Neuronal stem cell (in vitro differentiated cells): ENCODE results near the gene OXLD1. TPM values are rescaled to one million over a fixed set of nuclear protein-coding genes. Genes with fewer than 3 reads are reported as not detected.

Experiments
- DNase-seq: peaks from one replicate; pipeline ENCODE4 v3.0.0-alpha.2; 2013; ENCODE audit warnings: low spot score
- H2AFZ ChIP-seq: one replicate; pipeline ENCODE4 v1.6.1; 2013; ENCODE audit warnings: mild to moderate bottlenecking, low read length, inconsistent platforms
- H2AK5ac ChIP-seq: 2 replicates; pipeline ENCODE4 v1.6.1; 2013; ENCODE audit warnings: low read depth, mild to moderate bottlenecking, inconsistent platforms, low read length, moderate library complexity, mixed read lengths
- H2BK120ac ChIP-seq: 2 replicates; pipeline ENCODE4 v1.6.1; 2013; ENCODE audit warnings: low read depth, mild to moderate bottlenecking, inconsistent platforms, low read length, moderate library complexity, mixed read lengths
- H2BK12ac ChIP-seq: one replicate; pipeline ENCODE4 v1.6.1; 2013; ENCODE audit warnings: low read length, inconsistent platforms
- H2BK15ac ChIP-seq: 2 replicates; pipeline ENCODE4 v1.6.1; 2013; ENCODE audit warnings: mild to moderate bottlenecking, low read length, inconsistent platforms, mixed read lengths
- H2BK5ac ChIP-seq: one replicate; pipeline ENCODE4 v1.6.1; 2013; ENCODE audit warnings: inconsistent platforms, mild to moderate bottlenecking, low read length, moderate library complexity
- H3K14ac ChIP-seq: one replicate; pipeline ENCODE4 v1.6.1; 2013; ENCODE audit warnings: low read length, inconsistent platforms
- H3K18ac ChIP-seq: 2 replicates; pipeline ENCODE4 v1.6.1; 2013; ENCODE audit warnings: low read length, inconsistent platforms
- H3K23ac ChIP-seq: 2 replicates; pipeline ENCODE4 v1.6.1; 2013; ENCODE audit warnings: low read depth, mild to moderate bottlenecking, mixed read lengths, low read length, inconsistent platforms; ENCODE audit not compliant: poor library complexity
- H3K27ac ChIP-seq: replicated peaks from 3 replicates; pipeline ENCODE4 v1.5.1; 2013; ENCODE audit warnings: low read length, inconsistent platforms
- H3K27me3 ChIP-seq, 3 experiments: 2 replicates each; pipeline ENCODE4 v1.6.1; 2013; ENCODE audit warnings: low read length in 3 of 3, mild to moderate bottlenecking in 2 of 3, inconsistent platforms in 1 of 3, low read depth in 1 of 3, mixed read lengths in 1 of 3, moderate library complexity in 1 of 3; ENCODE audit not compliant: control insufficient read depth in 3 of 3, insufficient read depth in 3 of 3
- H3K36me3 ChIP-seq, 2 donors: replicated peaks in 1 of 2; 2 replicates each; pipeline ENCODE4 v1.6.1; 2013; ENCODE audit warnings: low read length in 2 of 2; ENCODE audit not compliant: control insufficient read depth in 2 of 2, insufficient read depth in 2 of 2
- H3K4ac ChIP-seq: 2 replicates; pipeline ENCODE4 v1.6.1; 2013; ENCODE audit warnings: inconsistent platforms, mild to moderate bottlenecking, low read length, moderate library complexity
- H3K4me1 ChIP-seq, 2 donors: 1 replicate in 1 of 2; 2 replicates in 1 of 2; pipeline ENCODE4 v1.6.1; 2013; ENCODE audit warnings: low read length in 2 of 2, low read depth in 1 of 2; ENCODE audit not compliant: control insufficient read depth in 2 of 2, insufficient read depth in 1 of 2
- H3K4me2 ChIP-seq: one replicate; pipeline ENCODE4 v1.6.1; 2013; ENCODE audit warnings: mild to moderate bottlenecking, low read length, inconsistent platforms; ENCODE audit not compliant: insufficient read depth, poor library complexity, severe bottlenecking
- H3K4me3 ChIP-seq, 2 donors: 2 replicates each; pipeline ENCODE4 v1.5.1; 2013; ENCODE audit warnings: low read length in 2 of 2, mild to moderate bottlenecking in 2 of 2, inconsistent platforms in 1 of 2, moderate library complexity in 1 of 2
- H3K79me1 ChIP-seq: one replicate; pipeline ENCODE4 v1.6.1; 2013; ENCODE audit warnings: low read depth, mild to moderate bottlenecking, inconsistent platforms, low read length, moderate library complexity
- H3K9ac ChIP-seq: one replicate; pipeline ENCODE4 v1.6.1; 2013; ENCODE audit warnings: mild to moderate bottlenecking, low read depth, low read length, inconsistent platforms; ENCODE audit not compliant: poor library complexity
- H3K9me3 ChIP-seq, 2 donors: replicated peaks in 1 of 2; 2 replicates each; pipeline versions ENCODE3 to v1.6.1; 2013; ENCODE audit warnings: low read length in 2 of 2, mild to moderate bottlenecking in 2 of 2, inconsistent platforms in 1 of 2, low read depth in 1 of 2, mixed read lengths in 1 of 2, moderate library complexity in 1 of 2; ENCODE audit not compliant: control insufficient read depth in 2 of 2, insufficient read depth in 1 of 2
- H4K8ac ChIP-seq: one replicate; pipeline ENCODE4 v1.6.1; 2013; ENCODE audit warnings: low read depth, mild to moderate bottlenecking, inconsistent platforms, low read length, moderate library complexity
- H4K91ac ChIP-seq: one replicate; pipeline ENCODE4 v1.6.1; 2013; ENCODE audit warnings: low read length, low read depth, mild to moderate bottlenecking, inconsistent platforms; ENCODE audit not compliant: poor library complexity
- WGBS, 2 donors: extraction: QIAGEN DNeasy Blood & Tissue Kit; methylation state at CpG; one replicate each; pipeline ENCODE4 v1.1.7; 2013; ENCODE audit warnings: missing lambda C conversion rate in 2 of 2, mixed read lengths in 1 of 2; ENCODE audit not compliant: insufficient read length in 2 of 2, insufficient replicate concordance in 1 of 2; ENCODE audit errors: extremely low coverage in 2 of 2; 5-methylcytosine and 5-hydroxymethylcytosine counted together
- polyA plus RNA-seq, 2 experiments: library from polyadenylated mRNA; stranded (reverse); fragments of 200-250 nt; gene quantifications; one replicate each; pipeline ENCODE4 v1.2.3, GENCODE V29; 2013

The OXLD1 gene
- polyA plus RNA-seq (2013, experiment 1 of 2): 26.1 TPM
- 25.4 TPM for polyA plus RNA-seq (2013, experiment 2 of 2)

DNA sequence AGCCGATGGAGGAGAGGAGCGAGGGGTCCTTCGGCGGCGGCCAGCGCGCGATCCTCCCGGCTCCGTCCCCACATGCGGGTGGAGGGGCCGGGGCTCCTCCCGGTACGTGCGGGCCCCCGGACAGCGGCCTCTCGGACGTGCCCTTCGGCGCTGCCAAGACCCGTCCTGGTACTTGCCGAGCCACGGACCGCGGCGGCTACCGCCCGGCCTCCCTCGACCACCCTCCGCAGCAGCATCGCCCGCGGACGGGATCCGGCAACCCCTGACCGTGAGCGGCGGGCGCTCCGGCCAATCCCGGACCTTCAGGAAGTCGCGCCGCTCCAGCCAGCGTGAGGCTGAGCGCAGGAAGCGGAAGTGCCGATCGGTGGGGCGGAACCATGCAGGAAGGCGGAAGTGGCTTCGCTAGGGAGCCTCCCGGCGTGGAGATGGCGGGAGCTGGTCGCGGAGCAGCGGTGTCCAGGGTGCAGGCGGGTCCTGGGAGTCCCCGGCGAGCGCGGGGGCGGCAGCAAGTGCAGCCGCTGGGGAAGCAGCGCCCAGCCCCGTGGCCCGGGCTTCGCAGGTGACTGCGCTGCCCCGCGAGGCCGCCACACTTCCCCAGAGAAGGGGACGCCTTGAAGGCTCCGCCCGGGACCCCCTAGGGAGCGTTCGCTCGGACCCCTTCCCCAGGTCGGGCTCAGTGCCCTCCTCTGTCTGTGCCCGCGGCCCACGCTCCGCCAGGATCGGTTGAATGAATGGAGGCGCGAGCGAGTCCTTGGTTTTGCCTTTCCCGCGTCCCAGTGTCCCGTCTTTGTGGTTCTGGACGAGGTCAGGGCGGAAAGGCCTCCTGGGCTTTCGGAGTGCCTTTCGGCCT lies at the start of gene OXLD1, which contains the start of gene CCDC137:
OXLD1 (minus strand) TSS at position 264 of the 850 bp plus-strand sequence; CDS start at position 236, 28 bp downstream.
CCDC137 (plus strand) TSS at position 396 of the 850 bp plus-strand sequence; CDS start at position 426, 30 bp downstream.
- peak within 1 kb of the TSS; percentile 99 for H3K18ac ChIP-seq

GRCh38 chr17:81715107-81715871 lies 48.9 kb upstream of the OXLD1 start:
- Histone ChIP-seq H2AK5ac (peak overlapping the region; percentile 19), H2BK5ac (no peak overlapping the region), H3K4me1 (peaks cover 21 to 25% of the 10 kb centered on the region in 2 donors), H3K79me1 (peaks cover 26% of the 10 kb centered on the region), H3K14ac (no peak overlapping the region), H3K27me3 (peaks cover 0 to 11% (median 0%) of the 10 kb centered on the region in 3 experiments), H2BK120ac (no peak overlapping the region), H3K18ac (no peak overlapping the region), H4K8ac (no peak overlapping the region), H2BK15ac (no peak overlapping the region), H2AFZ (no peak overlapping the region), H3K27ac (no peak overlapping the region), H3K4ac (no peak overlapping the region), H3K36me3 (peaks cover 10 to 37% of the 10 kb centered on the region in 2 donors), H3K9ac (no peak overlapping the region), H3K23ac (no peak overlapping the region), H2BK12ac (peak overlapping the region; percentile 75), H3K4me3 (no peak overlapping the region), H3K9me3 (no peaks in the 10 kb centered on the region), H4K91ac (no peak overlapping the region), H3K4me2 (no peak overlapping the region)
- no peak for DNase-seq
- no CpG with 5 or more reads among the region's 32 CpGs for WGBS, 2 donors

More for the DNA sequence above, at the start of gene OXLD1, which contains the start of gene CCDC137:
- Histone ChIP-seq H4K91ac (peak within 1 kb of the TSS; percentile 64), H2BK5ac (peak within 1 kb of the TSS; percentile 66), H3K4me2 (peak within 1 kb of the TSS; percentile 89), H3K4me3 (peak within 1 kb of the TSS; percentile 85 to 99), H2AK5ac (peak within 1 kb of the TSS; percentile 98), H2BK15ac (no peak within 1 kb of the TSS), H3K36me3 (peaks cover 37 to 51% of the 10 kb centered on the region in 2 donors), H3K14ac (peak within 1 kb of the TSS; percentile 56), H4K8ac (no peak within 1 kb of the TSS), H3K27ac (peak within 1 kb of the TSS; percentile 56), H3K4ac (peak within 1 kb of the TSS; percentile 53), H3K27me3 (no peaks in the 10 kb centered on the region), H2BK12ac (peak within 1 kb of the TSS; percentile 22), H3K4me1 (peaks cover 10 to 12% of the 10 kb centered on the region in 2 donors), H3K23ac (peak within 1 kb of the TSS; percentile 100), H2BK120ac (peak within 1 kb of the TSS; percentile 98), H3K9me3 (peaks cover 0 to 2% of the 10 kb centered on the region in 2 donors), H3K79me1 (peaks cover 21% of the 10 kb centered on the region), H3K9ac (peak within 1 kb of the TSS; percentile 100), H2AFZ (peak within 1 kb of the TSS; percentile 93)
- no CpG with 5 or more reads among the region's 96 CpGs for whole genome bisulfite sequencing, 2 donors
- DNase-seq: peak; percentile 92

DNA sequence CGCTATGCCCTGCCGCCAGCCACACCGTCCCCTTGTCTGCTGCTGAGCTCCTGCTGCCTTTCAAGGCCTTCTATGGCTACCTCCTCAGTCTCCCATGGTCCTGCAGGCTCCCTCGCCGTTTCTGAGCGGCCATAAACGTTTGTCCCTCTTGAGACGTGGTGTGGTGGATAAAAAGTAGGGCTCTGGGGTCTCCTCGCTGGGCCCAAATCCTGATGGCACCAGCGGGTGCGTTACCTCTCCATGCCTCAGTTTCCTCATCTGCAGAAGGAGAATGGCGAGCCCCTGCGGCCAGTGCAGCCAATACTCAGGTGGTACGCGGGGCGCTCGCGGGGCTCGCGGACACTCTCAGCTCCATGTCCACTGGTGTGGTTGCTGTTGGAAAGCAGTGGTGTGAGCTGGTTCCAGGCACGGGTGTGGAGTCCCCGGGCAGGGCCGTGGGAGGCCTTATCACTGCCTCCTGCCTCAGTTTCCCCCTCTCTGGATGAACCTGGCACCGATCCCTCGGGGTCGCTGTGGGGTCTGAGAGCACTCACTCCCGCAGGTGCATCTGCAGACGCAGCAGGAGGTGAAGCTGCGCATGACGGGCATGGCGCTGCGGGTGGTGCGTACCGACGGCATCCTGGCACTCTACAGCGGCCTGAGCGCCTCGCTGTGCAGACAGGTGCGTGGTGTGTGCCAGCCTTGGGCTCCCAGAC lies 48.2 kb upstream of the OXLD1 start:
- H2BK12ac ChIP-seq: peak overlapping the region; percentile 75
- no peak overlapping the region for H4K8ac ChIP-seq
- H3K23ac ChIP-seq: peak overlapping the region; percentile 91
- no peak overlapping the region for H4K91ac ChIP-seq
- H2BK5ac ChIP-seq: peak overlapping the region; percentile 54
- no peak overlapping the region for H2BK120ac ChIP-seq
- no peak overlapping the region for H3K4ac ChIP-seq
- peak overlapping the region; percentile 84 for H3K9ac ChIP-seq
- no CpG with 5 or more reads among the region's 39 CpGs for WGBS, 2 donors
- peaks cover 0 to 14% (median 0%) of the 10 kb centered on the region in 3 experiments for H3K27me3 ChIP-seq
- H2AFZ ChIP-seq: no peak overlapping the region
- peaks cover 21 to 26% of the 10 kb centered on the region in 2 donors for H3K4me1 ChIP-seq
- H3K4me2 ChIP-seq: no peak overlapping the region
- no peak for DNase-seq
- peaks cover 10 to 31% of the 10 kb centered on the region in 2 donors for H3K36me3 ChIP-seq
- peak overlapping the region; percentile 71 for H3K14ac ChIP-seq
- H3K18ac ChIP-seq: no peak overlapping the region
- H2AK5ac ChIP-seq: peak overlapping the region; percentile 19
- H2BK15ac ChIP-seq: no peak overlapping the region
- peaks cover 26% of the 10 kb centered on the region for H3K79me1 ChIP-seq
- peak overlapping the region in 1 of 2 donors; percentile 81 for H3K4me3 ChIP-seq
- no peaks in the 10 kb centered on the region for H3K9me3 ChIP-seq
- H3K27ac ChIP-seq: no peak overlapping the region
